HepG2 (cell line): ENCODE data around the gene BST1. TPM values are rescaled to one million over a fixed set of nuclear protein-coding genes. Genes with fewer than 3 reads are reported as not detected.

ENCODE experiments used
- ELF4 ChIP-seq: sonication (generic); formaldehyde crosslinking; IDR thresholded peaks from 2 replicates; pipeline ENCODE4 v1.5.0; 2020; ENCODE audit warnings: missing genetic modification reagents, mild to moderate bottlenecking, moderate library complexity, borderline replicate concordance
- ETV5 ChIP-seq: IDR thresholded peaks from 2 replicates; pipeline ENCODE4 v1.6.1; 2018; ENCODE audit warnings: missing biosample characterization, missing genetic modification reagents, inconsistent platforms, borderline replicate concordance
- FOXA1 ChIP-seq, 2 experiments: fragments of 450-650 bp in 1 of 2; sonication (generic) in 1 of 2; formaldehyde crosslinking in 1 of 2; IDR thresholded peaks; 2 replicates each; pipeline versions ENCODE4 v1.4.0 to v1.6.1; 2016 to 2020; ENCODE audit warnings: missing genetic modification reagents in 1 of 2
- JARID2 ChIP-seq: sonication (generic); formaldehyde crosslinking; IDR thresholded peaks from 2 replicates; pipeline ENCODE4 v1.8.1; 2023; ENCODE audit warnings: missing genetic modification reagents, inconsistent platforms; ENCODE audit not compliant: insufficient replicate concordance
- MAF1 ChIP-seq: sonication (generic); formaldehyde crosslinking; IDR thresholded peaks from 2 replicates; pipeline ENCODE4 v1.5.0; 2020; ENCODE audit warnings: missing genetic modification reagents, borderline replicate concordance
- MLLT10 ChIP-seq: sonication (generic); formaldehyde crosslinking; IDR thresholded peaks from 2 replicates; pipeline ENCODE4 v1.4.0; 2020; ENCODE audit warnings: missing genetic modification reagents
- SAP130 ChIP-seq: IDR thresholded peaks from 2 replicates; pipeline ENCODE4 v1.6.1; 2016; ENCODE audit warnings: low read depth
- SATB2 ChIP-seq: sonication (generic); formaldehyde crosslinking; IDR thresholded peaks from 2 replicates; pipeline ENCODE4 v1.5.0; 2020; ENCODE audit warnings: missing genetic modification reagents
- SPEN ChIP-seq: sonication (generic); formaldehyde crosslinking; IDR thresholded peaks from 2 replicates; pipeline ENCODE4 v1.5.1; 2020; ENCODE audit warnings: low read depth, mild to moderate bottlenecking, missing genetic modification reagents
- TGIF2 ChIP-seq: IDR thresholded peaks from 2 replicates; pipeline ENCODE4 v1.6.1; 2016; ENCODE audit warnings: control low read depth, missing compliant biosample characterization
- THYN1 ChIP-seq: sonication (generic); formaldehyde crosslinking; IDR thresholded peaks from 2 replicates; pipeline ENCODE4 v1.8.1; 2023; ENCODE audit warnings: low read depth, mild to moderate bottlenecking, moderate library complexity, missing genetic modification reagents, borderline replicate concordance
- XBP1 ChIP-seq: sonication (generic); formaldehyde crosslinking; IDR thresholded peaks from 2 replicates; pipeline ENCODE4 v1.5.0; 2020; ENCODE audit warnings: missing genetic modification reagents
- ZNF121 ChIP-seq: sonication (generic); formaldehyde crosslinking; IDR thresholded peaks from 2 replicates; pipeline ENCODE4 v1.5.0; 2020; ENCODE audit warnings: mild to moderate bottlenecking, missing genetic modification reagents
- ZNF160 ChIP-seq: sonication (generic); formaldehyde crosslinking; IDR thresholded peaks from 2 replicates; pipeline ENCODE4 v1.8.0; 2022; ENCODE audit warnings: mild to moderate bottlenecking, inconsistent platforms, missing genetic modification reagents
- ZNF230 ChIP-seq: sonication (generic); formaldehyde crosslinking; IDR thresholded peaks from 2 replicates; pipeline ENCODE4 v1.4.0; 2020; ENCODE audit warnings: mild to moderate bottlenecking, missing genetic modification reagents
- ZNF296 ChIP-seq: sonication (generic); formaldehyde crosslinking; conservative IDR thresholded peaks from 2 replicates; pipeline ENCODE4 v1.5.0; 2020; ENCODE audit warnings: mild to moderate bottlenecking, missing genetic modification reagents
- ZNF572 ChIP-seq: sonication (generic); formaldehyde crosslinking; IDR thresholded peaks from 2 replicates; pipeline ENCODE4 v1.5.1; 2020; ENCODE audit warnings: mild to moderate bottlenecking, missing genetic modification reagents
- ZNF83 ChIP-seq: sonication (generic); formaldehyde crosslinking; IDR thresholded peaks from 2 replicates; pipeline ENCODE4 v1.4.0; 2020; ENCODE audit warnings: missing genetic modification reagents, mild to moderate bottlenecking, borderline replicate concordance
- ZNF883 ChIP-seq: sonication (generic); formaldehyde crosslinking; IDR thresholded peaks from 2 replicates; pipeline ENCODE4 v1.5.1; 2020; ENCODE audit warnings: mild to moderate bottlenecking, missing genetic modification reagents; ENCODE audit errors: not compliant biosample characterization
- polyA plus RNA-seq, 8 experiments: library from polyadenylated mRNA; depleted of rRNA in 3 of 8; stranded (reverse) in 7 of 8; unstranded in 1 of 8; fragments of >200 nt; fragmentation: Illumina TruSeq in 4 of 8; extraction: Trizol in 4 of 8; gene quantifications; 2 replicates each; pipeline versions ENCODE4 v1.2.1 to v1.2.3, GENCODE V29; 2011 to 2016; ENCODE audit warnings: low read depth in 4 of 8, missing spikeins in 1 of 8, mixed read lengths in 1 of 8; ENCODE audit not compliant: insufficient read depth in 1 of 8
- total RNA-seq, 5 experiments: library from RNA; depleted of rRNA; stranded (reverse); fragments of >200 nt; fragmentation: Illumina TruSeq; extraction: Trizol; gene quantifications; 2 replicates each; pipeline ENCODE4 v1.2.3, GENCODE V29; 2016; ENCODE audit warnings: low read depth in 1 of 5
- TF ChIP-seq, protein P1 (sequence below): IDR thresholded peaks from 2 replicates; pipeline ENCODE4 v1.6.1; 2016
- TF ChIP-seq, protein P2 (sequence below): sonication (generic); formaldehyde crosslinking; IDR thresholded peaks from 2 replicates; pipeline ENCODE4 v1.4.0; 2020; ENCODE audit warnings: missing genetic modification reagents
- TF ChIP-seq, protein P3 (sequence below): IDR thresholded peaks from 2 replicates; pipeline ENCODE4 v1.6.1; 2012; ENCODE audit warnings: inconsistent platforms
- TF ChIP-seq, protein P4 (sequence below): sonication (generic); formaldehyde crosslinking; IDR thresholded peaks from 2 replicates; pipeline ENCODE4 v1.5.0; 2020; ENCODE audit warnings: mild to moderate bottlenecking, low read depth, missing genetic modification reagents, borderline replicate concordance
- TF ChIP-seq, protein P5 (sequence below): sonication (generic); formaldehyde crosslinking; IDR thresholded peaks from 2 replicates; pipeline ENCODE4 v1.9.0; 2021; ENCODE audit warnings: missing genetic modification reagents, borderline replicate concordance

The BST1 gene
- total and polyA plus RNA-seq, 2 of the 13 experiments (the other 11 are each of a cell fraction or from before 2014, with no cell fraction given), result 0.09 to 0.49 TPM

DNA sequence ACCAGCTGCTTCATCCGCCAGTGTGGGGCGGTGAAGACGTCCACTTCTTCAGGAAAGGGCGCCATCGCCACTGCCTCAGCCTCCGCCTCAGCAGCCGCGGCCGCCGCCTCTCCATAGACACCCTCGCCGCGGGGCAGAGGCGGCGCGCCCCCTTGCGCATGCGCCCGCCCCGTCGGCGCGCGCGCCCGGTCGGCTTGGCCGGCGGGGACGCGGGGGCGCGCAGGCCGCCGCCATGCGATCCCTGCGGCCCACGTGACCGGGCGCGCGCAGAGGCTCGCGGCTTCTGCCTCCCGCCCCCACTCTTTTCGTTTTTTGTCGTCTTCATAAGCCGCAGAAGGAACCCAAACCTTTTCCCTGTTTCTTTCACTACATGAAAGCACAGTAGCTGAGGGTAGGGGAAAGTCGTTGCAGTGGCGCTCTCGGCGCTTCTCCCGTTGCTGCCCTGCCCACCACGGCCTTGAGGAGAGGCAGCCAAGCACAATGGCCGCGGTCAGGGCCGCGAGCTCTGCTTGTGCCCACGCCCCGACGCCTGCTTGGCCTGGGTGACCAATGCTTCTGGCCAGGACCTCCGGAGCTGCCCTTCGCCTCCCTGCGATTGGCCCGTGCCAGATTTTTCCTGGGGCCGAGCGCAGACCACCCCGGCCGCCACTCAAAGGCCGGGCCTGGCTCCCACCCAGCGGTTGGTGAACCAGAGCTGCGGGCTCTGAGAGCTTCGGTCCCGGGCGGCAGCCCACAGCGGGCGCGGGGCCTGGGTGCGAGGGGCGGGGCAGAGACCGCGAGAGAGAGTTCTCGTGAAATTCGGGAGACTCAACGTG lies 47.4 kb upstream of the BST1 start, which contains the start of gene FBXL5 (continued):
- TF ChIP-seq ZNF296 (0 out of 2 replicates have a peak, but pooled peaks have one; percentile 18), FOXA1 (IDR thresholded peaks at IDR 0.05) (no peak), FOXA1 (CRISPR knock-in tag; IDR thresholded peaks at IDR 0.05) (no peak), TGIF2 (CRISPR knock-in tag) (no peak; the same call in 1 of the 2 replicates), XBP1 (no peak), MAF1 (CRISPR knock-in tag) (no peak), ZNF572 (CRISPR knock-in tag) (no peak), ZNF230 (CRISPR knock-in tag) (no peak), SPEN (CRISPR knock-in tag) (peak; percentile 60), ELF4 (no peak), MLLT10 (CRISPR knock-in tag) (no peak), ZNF121 (CRISPR knock-in tag) (no peak), THYN1 (CRISPR knock-in tag) (no peak), JARID2 (CRISPR knock-in tag) (no peak), ZNF83 (CRISPR knock-in tag) (no peak), SATB2 (CRISPR knock-in tag) (0 out of 2 replicates have a peak, but pooled peaks have one; percentile 56), SAP130 (CRISPR knock-in tag) (peak; percentile 57), ZNF883 (CRISPR knock-in tag) (no peak), ETV5 (no peak), ZNF160 (peak; percentile 79; the same call in 1 of the 2 replicates)
- TF ChIP-seq, protein P1, sequence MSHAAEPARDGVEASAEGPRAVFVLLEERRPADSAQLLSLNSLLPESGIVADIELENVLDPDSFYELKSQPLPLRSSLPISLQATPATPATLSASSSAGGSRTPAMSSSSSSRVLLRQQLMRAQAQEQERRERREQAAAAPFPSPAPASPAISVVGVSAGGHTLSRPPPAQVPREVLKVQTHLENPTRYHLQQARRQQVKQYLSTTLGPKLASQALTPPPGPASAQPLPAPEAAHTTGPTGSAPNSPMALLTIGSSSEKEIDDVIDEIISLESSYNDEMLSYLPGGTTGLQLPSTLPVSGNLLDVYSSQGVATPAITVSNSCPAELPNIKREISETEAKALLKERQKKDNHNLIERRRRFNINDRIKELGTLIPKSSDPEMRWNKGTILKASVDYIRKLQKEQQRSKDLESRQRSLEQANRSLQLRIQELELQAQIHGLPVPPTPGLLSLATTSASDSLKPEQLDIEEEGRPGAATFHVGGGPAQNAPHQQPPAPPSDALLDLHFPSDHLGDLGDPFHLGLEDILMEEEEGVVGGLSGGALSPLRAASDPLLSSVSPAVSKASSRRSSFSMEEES, result peak; percentile 63; the same call in 1 of the 2 replicates
- TF ChIP-seq, protein P2, sequence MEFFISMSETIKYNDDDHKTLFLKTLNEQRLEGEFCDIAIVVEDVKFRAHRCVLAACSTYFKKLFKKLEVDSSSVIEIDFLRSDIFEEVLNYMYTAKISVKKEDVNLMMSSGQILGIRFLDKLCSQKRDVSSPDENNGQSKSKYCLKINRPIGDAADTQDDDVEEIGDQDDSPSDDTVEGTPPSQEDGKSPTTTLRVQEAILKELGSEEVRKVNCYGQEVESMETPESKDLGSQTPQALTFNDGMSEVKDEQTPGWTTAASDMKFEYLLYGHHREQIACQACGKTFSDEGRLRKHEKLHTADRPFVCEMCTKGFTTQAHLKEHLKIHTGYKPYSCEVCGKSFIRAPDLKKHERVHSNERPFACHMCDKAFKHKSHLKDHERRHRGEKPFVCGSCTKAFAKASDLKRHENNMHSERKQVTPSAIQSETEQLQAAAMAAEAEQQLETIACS (CRISPR knock-in tag), result peak; percentile 95
- TF ChIP-seq, protein P3, sequence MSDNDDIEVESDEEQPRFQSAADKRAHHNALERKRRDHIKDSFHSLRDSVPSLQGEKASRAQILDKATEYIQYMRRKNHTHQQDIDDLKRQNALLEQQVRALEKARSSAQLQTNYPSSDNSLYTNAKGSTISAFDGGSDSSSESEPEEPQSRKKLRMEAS, result peak; percentile 76
- TF ChIP-seq, protein P4, sequence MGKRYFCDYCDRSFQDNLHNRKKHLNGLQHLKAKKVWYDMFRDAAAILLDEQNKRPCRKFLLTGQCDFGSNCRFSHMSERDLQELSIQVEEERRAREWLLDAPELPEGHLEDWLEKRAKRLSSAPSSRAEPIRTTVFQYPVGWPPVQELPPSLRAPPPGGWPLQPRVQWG (CRISPR knock-in tag), result no peak
- TF ChIP-seq, protein P5, sequence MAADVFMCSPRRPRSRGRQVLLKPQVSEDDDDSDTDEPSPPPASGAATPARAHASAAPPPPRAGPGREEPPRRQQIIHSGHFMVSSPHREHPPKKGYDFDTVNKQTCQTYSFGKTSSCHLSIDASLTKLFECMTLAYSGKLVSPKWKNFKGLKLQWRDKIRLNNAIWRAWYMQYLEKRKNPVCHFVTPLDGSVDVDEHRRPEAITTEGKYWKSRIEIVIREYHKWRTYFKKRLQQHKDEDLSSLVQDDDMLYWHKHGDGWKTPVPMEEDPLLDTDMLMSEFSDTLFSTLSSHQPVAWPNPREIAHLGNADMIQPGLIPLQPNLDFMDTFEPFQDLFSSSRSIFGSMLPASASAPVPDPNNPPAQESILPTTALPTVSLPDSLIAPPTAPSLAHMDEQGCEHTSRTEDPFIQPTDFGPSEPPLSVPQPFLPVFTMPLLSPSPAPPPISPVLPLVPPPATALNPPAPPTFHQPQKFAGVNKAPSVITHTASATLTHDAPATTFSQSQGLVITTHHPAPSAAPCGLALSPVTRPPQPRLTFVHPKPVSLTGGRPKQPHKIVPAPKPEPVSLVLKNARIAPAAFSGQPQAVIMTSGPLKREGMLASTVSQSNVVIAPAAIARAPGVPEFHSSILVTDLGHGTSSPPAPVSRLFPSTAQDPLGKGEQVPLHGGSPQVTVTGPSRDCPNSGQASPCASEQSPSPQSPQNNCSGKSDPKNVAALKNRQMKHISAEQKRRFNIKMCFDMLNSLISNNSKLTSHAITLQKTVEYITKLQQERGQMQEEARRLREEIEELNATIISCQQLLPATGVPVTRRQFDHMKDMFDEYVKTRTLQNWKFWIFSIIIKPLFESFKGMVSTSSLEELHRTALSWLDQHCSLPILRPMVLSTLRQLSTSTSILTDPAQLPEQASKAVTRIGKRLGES, result no peak
